Panc1 (cell line): Measurements from ENCODE around the gene HOMER1. TPM values are rescaled to one million over a fixed set of nuclear protein-coding genes. Genes with fewer than 3 reads are reported as not detected.

Source experiments
- ATAC-seq: fragments of 200-7000 bp; cut with Tn5 transposase; 2 replicates; pipeline ENCODE4 v1.9.1; 2020; ENCODE audit warnings: mild to moderate bottlenecking, moderate library complexity
- BruUV-seq: library from RNA; stranded (reverse); fragments of 400-500 nt; replicated peaks from 2 replicates; lab custom pipeline; 2021; lab: Mats Ljungman, UMichigan
- CTCF ChIA-PET: fragments of 300-600 bp; sonication (Branson Sonifier 250); formaldehyde crosslinking; loops from one replicate; lab custom pipeline; 2022; ENCODE audit warnings: antibody characterized with exemption; lab: Charles Lee
- POLR2A ChIA-PET: fragments of 300-600 bp; sonication (Branson Sonifier 250); formaldehyde crosslinking; loops from one replicate; lab custom pipeline; 2022; ENCODE audit warnings: antibody characterized with exemption; lab: Charles Lee
- DNase-seq: peaks from one replicate; pipeline ENCODE4 v3.0.0-alpha.2; 2010; ENCODE audit warnings: low read depth, low spot score
- H3K27ac ChIP-seq: 2 replicates; pipeline ENCODE4 v1.5.1; 2011; ENCODE audit warnings: mild to moderate bottlenecking, low read length, inconsistent platforms
- H3K27me3 ChIP-seq: fragments of 200-500 bp; sonication (Bioruptor generic); 2 replicates; pipeline ENCODE4 v1.6.0; 2014; ENCODE audit warnings: low read length, inconsistent platforms; ENCODE audit not compliant: control insufficient read depth, insufficient read depth
- H3K36me3 ChIP-seq: fragments of 200-500 bp; sonication (Bioruptor generic); 2 replicates; pipeline ENCODE4 v1.5.1; 2014; ENCODE audit warnings: inconsistent platforms, mild to moderate bottlenecking, low read length, moderate library complexity; ENCODE audit not compliant: control insufficient read depth, insufficient read depth
- H3K4me1 ChIP-seq: 2 replicates; pipeline ENCODE4 v1.5.1; 2011; ENCODE audit warnings: inconsistent platforms, mild to moderate bottlenecking, low read length, moderate library complexity; ENCODE audit not compliant: control insufficient read depth, insufficient read depth
- H3K4me3 ChIP-seq, 2 experiments: 2 replicates each; pipeline ENCODE4 v1.5.1; 2011 to 2012; ENCODE audit warnings: low read depth in 2 of 2, low read length in 2 of 2, mild to moderate bottlenecking in 2 of 2, inconsistent platforms in 1 of 2, moderate library complexity in 1 of 2
- H3K9me3 ChIP-seq: fragments of 200-500 bp; sonication (Bioruptor generic); 2 replicates; pipeline ENCODE4 v1.5.1; 2014; ENCODE audit warnings: low read depth, mild to moderate bottlenecking, inconsistent platforms, low read length, moderate library complexity; ENCODE audit not compliant: control insufficient read depth, insufficient read depth
- POLR2AphosphoS5 ChIP-seq: IDR thresholded peaks from 2 replicates; pipeline ENCODE4 v1.6.1; 2012; ENCODE audit warnings: mild to moderate bottlenecking, low read depth, low read length, moderate library complexity
- REST ChIP-seq, 2 experiments: IDR thresholded peaks; 2 replicates each; pipeline ENCODE4 v1.6.1; 2011 to 2012; ENCODE audit warnings: low read depth in 2 of 2, control low read depth in 1 of 2, low read length in 1 of 2, mild to moderate bottlenecking in 1 of 2, moderate library complexity in 1 of 2; ENCODE audit not compliant: insufficient read depth in 1 of 2
- SIN3A ChIP-seq: IDR thresholded peaks from 2 replicates; pipeline ENCODE4 v1.6.1; 2012; ENCODE audit warnings: low read depth, mild to moderate bottlenecking, low read length, moderate library complexity, borderline replicate concordance; ENCODE audit not compliant: insufficient read depth
- TCF7L2 ChIP-seq: IDR thresholded peaks from 2 replicates; pipeline ENCODE4 v1.6.1; 2011; ENCODE audit warnings: mild to moderate bottlenecking, low read depth, low read length, inconsistent platforms
- in situ Hi-C: cut with HindIII; loops from 2 replicates; pipeline ENCODE4 v1.10.0; 2016; ENCODE audit warnings: low sequenced_read_pairs, low pct_unique_long_range_greater_than_20kb
- intact Hi-C: fragments of 100-400 bp; cut with micrococcal nuclease; formaldehyde crosslinking; loops from one replicate; pipeline ENCODE4 v1.10.0; 2022; ENCODE audit not compliant: unreplicated experiment
- total RNA-seq: library from RNA; stranded (reverse); gene quantifications from one replicate; pipeline ENCODE4 v1.2.1, GENCODE V29; 2021; ENCODE audit not compliant: unreplicated experiment
- TF ChIP-seq, protein P1 (sequence below): fragments of 450-650 bp; IDR thresholded peaks from 2 replicates; pipeline ENCODE4 v1.5.1; 2017; ENCODE audit warnings: mild to moderate bottlenecking

Gene HOMER1
- total RNA-seq, 1 experiment from 2014 or later: 19.6 TPM

GRCh38 chr5:79526928-79527327, 13.0 kb upstream of the HOMER1 start:
- TF ChIP-seq SIN3A: no peak
- no peak for TF ChIP-seq REST (IDR thresholded peaks at IDR 0.05; ENCODE audit: insufficient read depth in 1 of 2, low read depth in 2 of 2, low read length in 1 of 2)
- TF ChIP-seq TCF7L2: no peak
- TF ChIP-seq, protein P1, sequence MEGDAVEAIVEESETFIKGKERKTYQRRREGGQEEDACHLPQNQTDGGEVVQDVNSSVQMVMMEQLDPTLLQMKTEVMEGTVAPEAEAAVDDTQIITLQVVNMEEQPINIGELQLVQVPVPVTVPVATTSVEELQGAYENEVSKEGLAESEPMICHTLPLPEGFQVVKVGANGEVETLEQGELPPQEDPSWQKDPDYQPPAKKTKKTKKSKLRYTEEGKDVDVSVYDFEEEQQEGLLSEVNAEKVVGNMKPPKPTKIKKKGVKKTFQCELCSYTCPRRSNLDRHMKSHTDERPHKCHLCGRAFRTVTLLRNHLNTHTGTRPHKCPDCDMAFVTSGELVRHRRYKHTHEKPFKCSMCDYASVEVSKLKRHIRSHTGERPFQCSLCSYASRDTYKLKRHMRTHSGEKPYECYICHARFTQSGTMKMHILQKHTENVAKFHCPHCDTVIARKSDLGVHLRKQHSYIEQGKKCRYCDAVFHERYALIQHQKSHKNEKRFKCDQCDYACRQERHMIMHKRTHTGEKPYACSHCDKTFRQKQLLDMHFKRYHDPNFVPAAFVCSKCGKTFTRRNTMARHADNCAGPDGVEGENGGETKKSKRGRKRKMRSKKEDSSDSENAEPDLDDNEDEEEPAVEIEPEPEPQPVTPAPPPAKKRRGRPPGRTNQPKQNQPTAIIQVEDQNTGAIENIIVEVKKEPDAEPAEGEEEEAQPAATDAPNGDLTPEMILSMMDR: no peak
- TF ChIP-seq POLR2AphosphoS5: no peak
- BruUV-seq: no TSS peak
- no peaks in the 10 kb centered on the region for H3K9me3 ChIP-seq
- no peaks in the 10 kb centered on the region for H3K27me3 ChIP-seq
- ATAC-seq (no peak), DNase-seq (no peak)
- H3K4me1 ChIP-seq: no peaks in the 10 kb centered on the region
- ChIA-PET CTCF (interaction anchor here (0.7 to 0.8 kb wide), 2 partner anchors 9 to 18 kb away, joined by 4 read pairs; no protein-coding TSS in a partner anchor), POLR2A (no interaction called here)
- H3K4me3 ChIP-seq: no peak overlapping the region
- H3K36me3 ChIP-seq: no peaks in the 10 kb centered on the region
- intact Hi-C loops (no loop called here), in situ Hi-C loops (no loop called here)
- H3K27ac ChIP-seq: no peak overlapping the region

- in situ Hi-C loops: no loop called here
- BruUV-seq: no TSS peak
- Histone ChIP-seq H3K27me3 (no peaks in the 10 kb centered on the region), H3K36me3 (no peaks in the 10 kb centered on the region), H3K4me1 (no peaks in the 10 kb centered on the region), H3K4me3 (no peak overlapping the region), H3K27ac (no peak overlapping the region), H3K9me3 (no peaks in the 10 kb centered on the region)
- intact Hi-C loops: no loop called here
- POLR2A ChIA-PET: no interaction called here
- no peak for TF ChIP-seq TCF7L2
- no peak for TF ChIP-seq REST (IDR thresholded peaks at IDR 0.05; ENCODE audit: insufficient read depth in 1 of 2, low read depth in 2 of 2, low read length in 1 of 2)
- TF ChIP-seq POLR2AphosphoS5: no peak
- TF ChIP-seq, protein P1: no peak
- no peak for TF ChIP-seq SIN3A
- ATAC-seq (no peak), DNase-seq (no peak)
- CTCF ChIA-PET: no interaction called here
These were observed 12.6 kb upstream of the HOMER1 start for GRCh38 chr5:79526493-79526892.
